Endothelial cell (in vitro differentiated cells): Measurements from ENCODE around the gene C1R. TPM values are rescaled to one million over a fixed set of nuclear protein-coding genes. Genes with fewer than 3 reads are reported as not detected.
A peak's percentile ranks its signal among the peaks of the same experiment; 100 is the strongest.

Source experiments
- DNase-seq: peaks from one replicate; pipeline ENCODE4 v3.0.0; 2021; ENCODE audit warnings: low spot score
- H3K27ac Mint-ChIP-seq: one replicate; pipeline ENCODE4 v1.8.0; 2021; ENCODE audit warnings: mixed read lengths, inconsistent platforms; ENCODE audit not compliant: unreplicated experiment
- H3K27me3 Mint-ChIP-seq: one replicate; pipeline ENCODE4 v1.8.0; 2021; ENCODE audit warnings: mild to moderate bottlenecking, moderate library complexity, mixed read lengths, inconsistent platforms; ENCODE audit not compliant: unreplicated experiment
- H3K36me3 Mint-ChIP-seq: one replicate; pipeline ENCODE4 v1.8.0; 2021; ENCODE audit warnings: mild to moderate bottlenecking, low read depth, mixed read lengths, inconsistent platforms; ENCODE audit not compliant: unreplicated experiment
- H3K4me1 Mint-ChIP-seq: one replicate; pipeline ENCODE4 v1.8.0; 2021; ENCODE audit warnings: mild to moderate bottlenecking, mixed read lengths, inconsistent platforms; ENCODE audit not compliant: unreplicated experiment
- H3K4me3 Mint-ChIP-seq: one replicate; pipeline ENCODE4 v1.8.0; 2021; ENCODE audit warnings: mild to moderate bottlenecking, mixed read lengths, inconsistent platforms; ENCODE audit not compliant: unreplicated experiment
- H3K9me3 Mint-ChIP-seq: one replicate; pipeline ENCODE4 v1.8.0; 2021; ENCODE audit warnings: mixed read lengths, inconsistent platforms; ENCODE audit not compliant: unreplicated experiment
- CTCF ChIP-seq: fragments of 200-600 bp; sonication (generic); IDR thresholded peaks from one replicate; pipeline ENCODE4 v1.5.0; 2021; ENCODE audit warnings: antibody characterized with exemption; ENCODE audit not compliant: unreplicated experiment
- long read RNA-seq: library from polyadenylated mRNA; unstranded; transcript quantifications from one replicate; pipeline ENCODE4 v2.0.0, GENCODE V29; 2020; ENCODE audit not compliant: unreplicated experiment
- total RNA-seq: library from RNA; stranded (reverse); fragmentation: NEBNext Ultra II Directional; extraction: Animal tissue kit (Norgen Biotek cat#: 25700); gene quantifications from one replicate; pipeline ENCODE4 v1.2.1, GENCODE V29; 2021; ENCODE audit not compliant: unreplicated experiment

C1R gene
- total RNA-seq: 1.4 TPM
- long read RNA-seq, partial matches to known transcripts: 0 of 1 reads
- long read RNA-seq, other reads (novel, unspliced or antisense): 0 of 1 reads

DNA sequence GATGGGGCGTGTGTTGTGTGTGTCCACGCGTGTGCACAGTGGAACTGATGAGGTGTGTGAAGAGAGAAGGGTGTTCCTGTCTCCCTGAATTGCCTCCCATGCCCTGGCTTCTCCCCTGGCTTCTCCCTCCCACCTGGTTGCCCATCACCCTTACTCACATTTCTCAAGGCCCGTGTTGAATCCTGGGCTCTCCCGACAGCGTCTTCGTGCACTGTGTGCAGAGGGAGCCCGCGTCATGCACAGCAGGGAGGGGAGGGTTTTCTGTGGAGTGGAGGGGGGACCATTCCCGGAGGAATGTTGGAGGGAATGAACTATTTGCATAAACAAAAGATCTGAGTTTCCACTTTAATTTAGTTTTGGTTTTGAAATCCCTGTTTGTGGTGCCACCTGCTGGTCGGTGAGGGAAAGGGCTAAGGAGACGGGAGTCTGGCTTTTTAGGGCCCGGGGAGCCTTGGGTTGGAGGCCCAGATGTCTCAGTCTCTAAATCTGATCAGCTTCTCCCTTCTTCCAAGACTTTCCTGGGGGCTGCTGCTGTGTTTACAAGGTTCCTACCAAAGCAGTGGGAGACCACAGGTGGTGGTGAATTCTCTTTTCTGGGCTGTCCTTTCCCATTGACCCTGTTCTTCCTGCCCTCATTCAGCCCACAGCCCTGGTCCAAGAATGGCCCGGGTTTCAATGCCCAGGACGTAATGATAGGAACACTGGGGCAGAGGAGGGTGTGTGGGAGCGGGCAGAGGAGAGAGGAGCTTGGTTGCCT, at the start of gene C1R:
Gene C1R (minus strand): TSS at position 217 of the 757 bp plus-strand sequence. CDS start 57 bp downstream, at position 160.
- DNase-seq: peak; percentile 62

GRCh38 chr12:7141351-7142005, 49.2 kb upstream of the C1R start:
- DNase-seq: no peak
- no peak for TF ChIP-seq CTCF
- Mint-ChIP-seq H3K4me3 (peak overlapping the region; percentile 50), H3K27me3 (peaks cover 3% of the 10 kb centered on the region), H3K4me1 (no peaks in the 10 kb centered on the region), H3K27ac (no peak overlapping the region), H3K36me3 (peaks cover 56% of the 10 kb centered on the region), H3K9me3 (no peaks in the 10 kb centered on the region)

More for the DNA sequence above, at the start of gene C1R:
- H3K27me3 Mint-ChIP-seq: peaks cover 9% of the 10 kb centered on the region
- H3K36me3 Mint-ChIP-seq: peaks cover 3% of the 10 kb centered on the region
- peak; percentile 81 for TF ChIP-seq CTCF
- peaks cover 13% of the 10 kb centered on the region for H3K4me1 Mint-ChIP-seq
- no peak within 1 kb of the TSS for H3K27ac Mint-ChIP-seq
- H3K4me3 Mint-ChIP-seq: peak within 1 kb of the TSS; percentile 73
- H3K9me3 Mint-ChIP-seq: no peaks in the 10 kb centered on the region

DNA sequence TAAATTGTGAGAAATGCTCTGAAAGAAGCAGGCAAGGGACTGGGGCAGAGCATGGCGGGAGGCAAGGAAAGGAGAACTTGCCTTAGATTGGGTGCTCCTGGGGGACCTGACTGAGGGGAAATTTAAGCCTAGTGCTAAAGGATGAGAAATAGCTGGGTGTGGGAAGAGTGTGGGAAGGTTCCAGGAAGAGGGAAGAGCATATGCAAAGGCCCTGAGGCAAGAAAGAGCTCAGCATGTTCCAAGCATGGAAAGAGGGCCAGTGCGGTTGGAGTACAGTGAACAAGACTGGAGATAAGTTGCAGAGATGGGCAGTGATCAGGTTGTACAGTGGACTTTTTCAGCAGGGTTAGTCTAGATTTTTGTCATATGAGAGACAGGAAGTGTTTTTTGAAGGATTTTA, 47.0 kb upstream of the C1R start:
- Mint-ChIP-seq H3K27me3 (peaks cover 6% of the 10 kb centered on the region), H3K4me1 (no peaks in the 10 kb centered on the region), H3K27ac (no peak overlapping the region), H3K9me3 (no peaks in the 10 kb centered on the region), H3K36me3 (peaks cover 64% of the 10 kb centered on the region), H3K4me3 (peak overlapping the region; percentile 27)
- DNase-seq: no peak
- no peak for TF ChIP-seq CTCF

DNA sequence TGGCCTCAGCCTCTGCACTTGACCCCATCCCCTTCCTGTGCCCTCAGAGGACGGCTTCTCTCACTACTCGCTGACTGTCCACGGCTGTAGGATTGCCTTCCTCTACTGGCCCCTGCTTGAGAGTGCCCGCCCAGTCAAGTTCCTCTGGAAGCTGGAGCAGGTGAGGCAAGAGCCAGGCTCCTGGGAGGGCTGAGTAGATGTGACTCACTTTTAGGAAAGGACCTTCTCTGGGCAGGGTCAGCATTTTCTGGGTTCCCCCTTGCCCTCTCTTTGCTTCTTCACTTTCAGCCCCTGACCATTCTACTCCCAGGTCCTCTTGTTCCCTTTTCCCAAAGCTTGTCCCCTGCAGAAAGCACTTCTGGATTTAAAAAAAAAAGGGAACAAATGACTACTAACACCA, 45.7 kb upstream of the C1R start:
- no peak for DNase-seq
- Mint-ChIP-seq H3K36me3 (peaks cover 66% of the 10 kb centered on the region), H3K27me3 (peaks cover 11% of the 10 kb centered on the region), H3K4me1 (no peaks in the 10 kb centered on the region), H3K9me3 (no peaks in the 10 kb centered on the region), H3K4me3 (peak overlapping the region; percentile 61), H3K27ac (no peak overlapping the region)
- TF ChIP-seq CTCF: no peak

DNA sequence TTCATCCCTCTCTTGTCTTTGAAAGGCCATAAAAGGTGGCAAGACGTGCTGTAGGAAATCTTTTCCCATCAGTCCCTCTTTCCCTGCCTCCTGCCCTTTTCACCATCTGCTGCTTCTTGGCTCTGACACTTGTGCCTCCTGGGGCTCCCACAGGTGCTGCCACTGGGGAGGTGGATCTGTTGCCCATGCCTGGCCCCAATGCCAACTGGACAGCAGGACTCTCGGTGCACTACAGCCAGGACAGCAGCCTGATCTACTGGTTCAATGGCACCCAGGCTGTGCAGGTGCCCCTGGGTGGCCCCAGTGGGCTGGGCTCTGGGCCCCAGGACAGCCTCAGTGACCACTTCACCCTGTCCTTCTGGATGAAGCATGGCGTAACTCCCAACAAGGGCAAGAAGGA, 44.4 kb upstream of the C1R start:
- Mint-ChIP-seq H3K27me3 (peaks cover 15% of the 10 kb centered on the region), H3K36me3 (peaks cover 60% of the 10 kb centered on the region), H3K27ac (no peak overlapping the region), H3K4me1 (peaks cover 12% of the 10 kb centered on the region), H3K9me3 (no peaks in the 10 kb centered on the region), H3K4me3 (peak overlapping the region; percentile 23)
- DNase-seq: no peak
- no peak for TF ChIP-seq CTCF
